22Rv1 (cell line): Measurements from ENCODE around the gene NDFIP1.

Experiments used
- H3K27ac ChIP-seq: fragments of 450-650 bp; 2 replicates; pipeline ENCODE4 v1.5.1; 2017
- ZFX ChIP-seq: fragments of 450-650 bp; IDR thresholded peaks from 2 replicates; pipeline ENCODE4 v1.6.1; 2017; ENCODE audit warnings: antibody characterized with exemption, borderline replicate concordance
- TF ChIP-seq, protein P1 (sequence below): fragments of 450-650 bp; IDR thresholded peaks from 2 replicates; pipeline ENCODE4 v1.5.1; 2017; ENCODE audit warnings: mild to moderate bottlenecking

NDFIP1 gene

DNA sequence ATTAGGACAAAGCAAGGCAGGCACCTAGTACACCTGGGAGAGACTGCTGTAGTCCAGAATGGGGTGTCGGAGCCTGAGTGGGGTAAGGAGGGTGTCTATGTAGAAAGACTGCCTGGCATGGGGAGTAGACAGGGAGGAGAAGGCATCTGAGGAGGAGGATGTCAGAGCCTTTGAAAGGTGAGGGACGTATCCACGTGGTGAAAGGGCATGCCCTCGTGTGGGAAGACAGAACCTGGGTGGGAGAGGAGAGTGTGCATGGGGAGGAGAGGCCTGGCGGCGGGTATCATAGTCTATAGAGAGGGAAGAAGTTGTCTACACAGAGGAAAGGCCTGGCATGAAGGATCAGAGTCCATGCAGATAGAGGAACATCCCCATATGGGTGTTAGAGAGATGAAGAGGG lies 91.8 kb downstream of the NDFIP1 start:
- TF ChIP-seq, protein P1, sequence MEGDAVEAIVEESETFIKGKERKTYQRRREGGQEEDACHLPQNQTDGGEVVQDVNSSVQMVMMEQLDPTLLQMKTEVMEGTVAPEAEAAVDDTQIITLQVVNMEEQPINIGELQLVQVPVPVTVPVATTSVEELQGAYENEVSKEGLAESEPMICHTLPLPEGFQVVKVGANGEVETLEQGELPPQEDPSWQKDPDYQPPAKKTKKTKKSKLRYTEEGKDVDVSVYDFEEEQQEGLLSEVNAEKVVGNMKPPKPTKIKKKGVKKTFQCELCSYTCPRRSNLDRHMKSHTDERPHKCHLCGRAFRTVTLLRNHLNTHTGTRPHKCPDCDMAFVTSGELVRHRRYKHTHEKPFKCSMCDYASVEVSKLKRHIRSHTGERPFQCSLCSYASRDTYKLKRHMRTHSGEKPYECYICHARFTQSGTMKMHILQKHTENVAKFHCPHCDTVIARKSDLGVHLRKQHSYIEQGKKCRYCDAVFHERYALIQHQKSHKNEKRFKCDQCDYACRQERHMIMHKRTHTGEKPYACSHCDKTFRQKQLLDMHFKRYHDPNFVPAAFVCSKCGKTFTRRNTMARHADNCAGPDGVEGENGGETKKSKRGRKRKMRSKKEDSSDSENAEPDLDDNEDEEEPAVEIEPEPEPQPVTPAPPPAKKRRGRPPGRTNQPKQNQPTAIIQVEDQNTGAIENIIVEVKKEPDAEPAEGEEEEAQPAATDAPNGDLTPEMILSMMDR = no peak
- TF ChIP-seq ZFX = no peak
- no peak overlapping the region for H3K27ac ChIP-seq

DNA sequence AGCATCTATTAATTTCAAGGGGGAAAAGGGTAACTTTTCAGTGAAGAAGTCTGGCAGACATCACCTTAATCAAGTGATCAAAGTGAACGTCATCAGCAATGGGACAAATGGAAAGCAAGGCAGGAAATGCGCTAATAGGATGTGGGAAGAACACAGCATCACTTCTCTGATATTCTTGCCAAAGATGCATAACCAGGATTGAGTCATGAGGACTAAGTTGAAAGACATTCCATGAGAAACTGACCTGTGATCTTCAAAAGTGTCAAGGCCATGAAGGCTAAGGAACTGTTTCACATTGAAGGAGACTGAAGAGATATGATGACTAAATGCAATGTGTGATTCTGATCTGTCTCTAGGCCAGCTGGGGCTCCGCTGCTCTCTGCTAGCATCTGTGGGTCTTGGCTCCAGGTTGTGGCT lies 92.9 kb downstream of the NDFIP1 start:
- TF ChIP-seq, protein P1 = no peak
- no peak for TF ChIP-seq ZFX

DNA sequence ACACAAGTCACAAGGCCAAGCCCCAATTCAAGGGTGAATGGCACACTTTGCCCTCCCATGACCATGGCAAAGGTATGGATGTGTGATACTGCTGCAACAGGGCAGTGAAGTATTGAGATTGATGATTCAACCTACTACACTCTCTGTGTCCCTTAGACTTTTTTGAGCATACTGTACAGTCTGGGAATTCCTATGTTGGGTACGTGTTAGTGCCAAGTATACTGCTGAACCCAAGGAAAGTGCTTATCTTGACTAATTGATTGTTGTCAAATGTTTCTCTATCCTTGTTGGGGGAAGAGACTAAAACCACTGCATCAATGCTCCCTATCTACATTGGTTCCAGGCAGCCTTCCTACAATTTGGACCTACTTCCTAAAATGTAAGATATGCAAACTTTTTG lies 93.7 kb downstream of the NDFIP1 start:
- no peak overlapping the region for H3K27ac ChIP-seq
- TF ChIP-seq, protein P1 = no peak
- no peak for TF ChIP-seq ZFX

More for the DNA sequence above, 92.9 kb downstream of the NDFIP1 start:
- no peak overlapping the region for H3K27ac ChIP-seq
